Stimulated activated CD8-positive, alpha-beta memory T cell treated with anti-CD3 and anti-CD28 coated beads, Interleukin-7, amount 100 ng/mL, for 1 hour (primary cell): ENCODE results near the gene ATP6V1G1.

Source experiments
- DNase-seq, 2 donors: peaks; one replicate each; pipeline ENCODE4 v3.0.0-alpha.2; 2020; ENCODE audit warnings: low read depth in 2 of 2

Gene ATP6V1G1

GRCh38 chr9:114612272-114612923 lies 24.8 kb downstream of the ATP6V1G1 start:
- no peak for DNase-seq

DNA sequence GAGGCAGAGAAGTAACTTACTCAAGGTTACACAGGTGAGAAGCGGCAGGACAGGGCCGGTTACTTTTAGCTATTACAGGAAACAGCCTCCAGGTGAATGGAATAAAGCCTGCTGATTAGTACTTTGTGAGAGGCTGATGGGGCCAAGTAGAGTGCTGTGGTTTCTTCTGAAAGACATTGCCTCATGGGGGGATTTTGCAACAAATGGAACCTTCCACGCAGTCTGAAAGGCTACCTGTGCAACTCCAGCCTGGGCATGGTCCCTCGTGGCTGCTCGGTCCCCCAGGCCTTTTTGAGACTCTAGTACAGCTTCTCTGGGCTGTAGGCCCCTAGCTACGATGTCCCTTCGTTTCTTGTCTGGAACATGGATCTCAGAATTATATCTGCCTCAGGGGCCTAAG lies 25.5 kb downstream of the ATP6V1G1 start:
- no peak for DNase-seq

- no peak for DNase-seq
Observed at GRCh38 chr9:114613919-114614318, 26.4 kb downstream of the ATP6V1G1 start.

DNA sequence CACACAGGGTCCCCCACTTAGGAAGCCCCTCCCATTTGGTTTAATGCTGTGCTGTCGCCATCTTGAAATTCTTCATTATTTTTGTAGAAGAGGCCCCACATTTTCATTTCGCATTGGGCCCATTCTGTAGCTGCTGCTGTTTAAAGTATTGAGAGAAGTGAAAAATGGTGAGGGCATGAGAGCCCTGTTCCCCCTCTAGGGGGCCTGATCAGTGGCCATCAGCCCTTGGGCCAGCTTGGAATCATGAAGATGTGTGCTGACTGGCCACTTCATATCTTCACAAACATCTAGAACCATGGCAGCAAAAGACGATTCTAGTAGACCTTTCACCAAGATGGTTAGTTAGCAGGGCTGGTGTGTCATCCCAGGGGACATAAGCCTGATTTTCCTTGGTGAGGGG lies 26.8 kb downstream of the ATP6V1G1 start:
- no peak for DNase-seq

GRCh38 chr9:114616684-114617520 lies 29.3 kb downstream of the ATP6V1G1 start:
- DNase-seq = no peak

GRCh38 chr9:114619191-114619761 lies 31.7 kb downstream of the ATP6V1G1 start:
- no peak for DNase-seq

- DNase-seq = no peak
Observed at GRCh38 chr9:114621561-114621960, 34.0 kb downstream of the ATP6V1G1 start.

DNA sequence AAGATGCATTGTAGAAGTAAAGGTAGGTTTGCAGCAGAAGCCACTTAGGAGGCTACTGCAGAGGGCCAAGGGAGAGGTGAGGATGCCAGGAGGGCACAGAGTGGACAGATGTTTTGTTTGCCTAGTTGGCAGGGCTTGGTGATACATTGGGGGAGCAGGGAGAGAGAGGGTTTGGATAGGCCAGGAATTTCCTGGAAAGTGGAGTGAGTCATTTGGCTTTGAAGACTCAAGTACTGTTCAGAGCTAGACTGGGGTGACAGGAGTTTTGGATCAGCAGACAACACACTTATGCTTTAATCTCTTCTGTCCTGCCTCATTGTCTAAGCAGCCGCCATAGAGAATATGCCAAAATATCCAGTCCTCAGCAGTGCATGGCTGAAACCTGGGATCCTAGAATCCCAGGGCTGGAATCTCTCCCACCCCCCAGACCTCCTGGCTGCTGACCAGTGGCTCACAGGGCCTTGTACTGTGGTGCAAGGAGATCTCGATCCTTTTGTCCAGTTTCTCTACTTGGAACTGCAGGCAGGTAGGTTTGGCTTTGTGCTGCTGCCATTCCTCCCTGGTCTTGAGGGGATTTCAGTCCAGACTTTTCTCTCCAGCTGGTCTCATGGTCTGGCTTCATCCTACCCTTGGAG lies 34.5 kb downstream of the ATP6V1G1 start:
- no peak for DNase-seq

DNA sequence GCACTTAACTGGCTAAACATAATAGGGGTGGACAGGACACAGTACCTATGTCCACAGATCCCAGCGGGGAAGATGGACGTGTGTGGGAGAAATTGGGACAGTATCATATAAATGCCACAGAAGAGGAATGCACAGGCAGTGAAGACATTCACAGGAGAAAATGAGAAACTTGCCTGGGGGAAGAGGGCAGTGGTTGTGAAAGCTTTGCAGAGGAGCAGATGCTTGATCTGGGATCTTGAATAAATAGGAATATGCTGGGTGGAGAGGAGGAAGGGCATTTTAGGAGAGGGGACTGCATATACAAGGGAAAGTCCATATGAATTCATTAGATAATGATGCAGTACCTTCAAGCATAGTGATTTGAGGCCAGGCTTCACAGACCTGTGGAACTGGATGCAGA lies 37.1 kb downstream of the ATP6V1G1 start:
- no peak for DNase-seq

- no peak for DNase-seq
Observed at GRCh38 chr9:114626415-114627020, 38.9 kb downstream of the ATP6V1G1 start.

GRCh38 chr9:114627553-114627952 lies 40.0 kb downstream of the ATP6V1G1 start:
- no peak for DNase-seq

DNA sequence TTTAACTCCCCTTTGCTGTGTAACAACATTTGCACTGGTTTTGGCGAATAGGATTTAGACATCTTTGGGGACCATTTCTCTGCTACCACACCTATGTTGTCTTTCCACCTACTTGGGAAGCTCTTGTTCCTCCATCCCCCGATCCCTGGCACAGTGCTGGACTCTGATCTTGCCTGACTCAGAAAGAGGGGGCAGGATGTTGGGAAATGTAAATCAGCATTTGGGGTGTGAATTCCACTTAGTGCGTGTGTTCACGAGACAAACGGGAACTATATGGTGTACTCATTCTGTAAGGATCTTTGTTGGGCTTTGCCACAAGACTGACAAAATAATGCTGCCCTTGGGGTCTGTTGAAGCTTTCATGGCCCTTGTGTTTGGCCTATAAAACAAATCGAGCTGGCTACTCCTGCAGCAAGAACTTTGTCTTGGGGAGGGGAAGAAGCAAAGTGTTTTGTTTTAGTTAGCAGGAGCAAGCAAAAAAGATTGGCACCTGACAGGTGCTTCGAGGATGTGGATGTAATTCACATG lies 42.1 kb downstream of the ATP6V1G1 start:
- DNase-seq = no peak

GRCh38 chr9:114631166-114631565 lies 43.6 kb downstream of the ATP6V1G1 start:
- no peak for DNase-seq

DNA sequence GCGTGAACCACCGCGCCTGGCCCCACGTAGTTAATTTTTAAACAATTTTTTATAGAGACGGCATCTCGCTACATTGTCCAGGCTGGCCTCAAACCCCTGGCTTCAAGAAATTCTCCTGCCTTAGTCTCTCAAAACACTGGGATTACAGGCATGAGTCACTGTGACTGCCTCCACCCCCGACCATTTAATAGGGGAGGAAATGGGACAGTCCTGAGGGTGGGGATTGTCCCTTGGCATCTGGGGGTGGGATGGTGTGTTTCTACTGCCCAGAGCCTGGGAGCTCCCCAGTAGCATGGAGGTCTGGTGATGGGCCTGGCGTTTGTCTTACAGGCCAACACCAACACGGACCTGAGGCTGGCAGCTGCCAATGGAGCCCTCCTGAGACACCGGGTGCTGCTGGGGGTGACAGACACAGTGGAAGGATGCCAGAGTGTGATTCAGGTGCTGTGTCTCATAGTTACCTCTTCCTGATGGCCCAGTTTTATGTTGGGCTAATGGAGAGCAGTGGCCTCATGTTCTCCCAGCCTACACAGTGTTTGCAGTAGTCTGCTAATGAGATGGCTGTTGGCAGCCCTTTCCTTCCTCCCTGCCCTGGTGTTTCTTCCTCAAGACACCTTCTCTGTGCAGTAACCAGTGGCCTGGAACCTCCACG lies 46.0 kb downstream of the ATP6V1G1 start:
- DNase-seq = no peak

DNA sequence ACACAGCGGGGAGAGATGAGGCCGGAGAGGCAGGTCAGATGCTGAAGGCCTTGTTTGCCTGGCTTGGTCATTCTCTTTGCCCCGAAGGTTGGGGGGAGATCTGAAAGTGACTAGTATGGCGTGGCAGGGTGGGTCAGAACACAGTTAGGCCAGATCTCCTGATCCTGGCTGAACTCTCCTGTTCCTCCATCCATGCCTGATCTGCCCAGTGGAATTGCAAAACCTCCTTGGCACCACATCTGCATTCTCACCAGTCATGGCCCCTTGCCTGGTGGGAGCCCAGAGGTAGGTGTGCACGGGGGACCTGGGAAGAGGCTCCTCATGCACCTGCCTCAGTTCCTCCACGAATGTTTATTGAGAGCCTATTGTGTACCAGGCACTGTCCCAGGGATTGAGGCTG lies 46.8 kb downstream of the ATP6V1G1 start:
- DNase-seq = no peak

DNA sequence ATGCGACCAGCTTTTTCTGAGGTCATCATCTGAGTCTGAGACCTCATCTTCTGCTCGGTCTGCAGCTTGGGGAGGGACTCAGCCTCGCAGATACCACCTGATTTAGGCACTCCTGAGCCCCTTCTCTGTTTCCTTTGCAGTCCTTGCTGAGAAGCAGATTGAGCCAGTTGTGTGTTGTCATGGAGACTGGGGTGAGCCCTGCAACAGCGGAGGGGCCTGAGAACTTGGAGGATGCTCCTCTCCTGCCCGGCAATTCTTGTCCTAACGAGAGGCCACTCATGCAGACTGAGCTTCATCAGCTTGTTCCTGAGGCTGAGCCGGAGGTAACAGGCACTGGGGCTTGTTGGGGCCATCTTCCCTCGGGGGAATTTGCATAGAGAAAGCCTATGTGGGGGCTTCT lies 50.8 kb downstream of the ATP6V1G1 start:
- no peak for DNase-seq

- no peak for DNase-seq
Observed at GRCh38 chr9:114641967-114642366, 54.4 kb downstream of the ATP6V1G1 start.

DNA sequence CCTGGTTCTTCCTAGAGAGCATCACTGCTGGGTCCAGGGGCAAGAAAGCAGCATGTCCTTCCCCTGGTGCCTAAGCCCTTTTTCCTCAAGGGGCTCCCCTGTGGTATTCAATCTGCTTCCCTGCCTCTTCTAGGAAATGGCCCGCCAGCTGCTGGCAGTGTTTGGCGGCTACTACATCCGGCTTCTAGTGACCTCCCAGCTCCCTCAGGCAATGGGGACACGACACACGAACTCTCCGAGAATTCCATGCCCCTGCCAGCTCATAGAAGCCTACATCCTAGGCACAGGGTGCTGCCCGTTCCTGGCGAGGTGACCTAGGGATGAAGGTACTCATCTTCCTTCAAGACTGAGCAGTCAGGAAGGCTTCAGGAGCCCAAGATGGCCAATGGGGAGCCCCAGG lies 55.4 kb downstream of the ATP6V1G1 start:
- DNase-seq = no peak

GRCh38 chr9:114643896-114644295 lies 56.3 kb downstream of the ATP6V1G1 start:
- DNase-seq = no peak
